Fibroblast of the aortic adventitia (primary cell): ENCODE data around the gene UHRF1. TPM values are rescaled to one million over a fixed set of nuclear protein-coding genes. Genes with fewer than 3 reads are reported as not detected.
"Not testable (repeated sequence)": the region's sequence is repeated elsewhere in the genome, so short reads cannot be mapped to it uniquely, and the experiment has no call there.

Source experiments
- DNase-seq: peaks from one replicate; pipeline ENCODE4 v3.0.0-alpha.2; 2010; ENCODE audit warnings: low read depth
- H3K4me3 ChIP-seq: 2 replicates; pipeline ENCODE4 v1.5.1; 2011; ENCODE audit warnings: low read depth, mild to moderate bottlenecking, control low read depth, low read length, moderate library complexity
- CTCF ChIP-seq: IDR thresholded peaks from 2 replicates; pipeline ENCODE4 v1.5.1; 2011; ENCODE audit warnings: mild to moderate bottlenecking, low read length, control low read depth, inconsistent platforms; ENCODE audit not compliant: insufficient read depth
- total RNA-seq: library from RNA; depleted of rRNA; stranded (reverse); fragments of >200 nt; gene quantifications from 2 replicates; pipeline ENCODE4 v1.2.3, GENCODE V29; 2012; ENCODE audit warnings: low replicate concordance

UHRF1 gene
- total RNA-seq, 1 donor: 61.8 TPM

GRCh38 chr19:4923276-4923747 lies 14.0 kb downstream of the UHRF1 start:
- no peak for TF ChIP-seq CTCF

GRCh38 chr19:4929186-4929585 lies 19.9 kb downstream of the UHRF1 start:
- no peak overlapping the region for H3K4me3 ChIP-seq
- no peak for TF ChIP-seq CTCF
- no peak for DNase-seq

More at GRCh38 chr19:4923276-4923747, 14.0 kb downstream of the UHRF1 start:
- H3K4me3 ChIP-seq: no peak overlapping the region
- no peak for DNase-seq

- no peak for TF ChIP-seq CTCF
- H3K4me3 ChIP-seq: no peak overlapping the region
- DNase-seq: no peak
Observed at GRCh38 chr19:4930664-4931063, 21.4 kb downstream of the UHRF1 start.

GRCh38 chr19:4932711-4933110 lies 23.4 kb downstream of the UHRF1 start:
- TF ChIP-seq CTCF: no peak
- no peak overlapping the region for H3K4me3 ChIP-seq
- no peak for DNase-seq

- no peak for TF ChIP-seq CTCF
- DNase-seq: peak; percentile 38
- H3K4me3 ChIP-seq: no peak overlapping the region
Observed at GRCh38 chr19:4933528-4933927, 24.2 kb downstream of the UHRF1 start.

GRCh38 chr19:4935444-4935843 lies 26.1 kb downstream of the UHRF1 start:
- no peak for TF ChIP-seq CTCF
- H3K4me3 ChIP-seq: no peak overlapping the region
- DNase-seq: no peak

- no peak for DNase-seq
- no peak overlapping the region for H3K4me3 ChIP-seq
- no peak for TF ChIP-seq CTCF
Observed at GRCh38 chr19:4937060-4937459, 27.8 kb downstream of the UHRF1 start.

GRCh38 chr19:4938461-4938860 lies 29.2 kb downstream of the UHRF1 start:
- not testable (repeated sequence) for DNase-seq, H3K4me3 ChIP-seq
